Stimulated activated naive CD8-positive, alpha-beta T cell treated with anti-CD3 and anti-CD28 coated beads, Interleukin-15, Interleukin-2, amounts not matched to agents 100 U/mL and 50 U/mL, for 24 hours (primary cell): Measurements from ENCODE around the gene CAD.
"Not testable (repeated sequence)": the region's sequence is repeated elsewhere in the genome, so short reads cannot be mapped to it uniquely, and the experiment has no call there.

Source experiments
- ATAC-seq: fragments of 150-1000 bp; cut with Tn5 transposase; one replicate; pipeline ENCODE4 v1.10.0; 2021
- DNase-seq: peaks from one replicate; pipeline ENCODE4 v3.0.0; 2021

The CAD gene

DNA sequence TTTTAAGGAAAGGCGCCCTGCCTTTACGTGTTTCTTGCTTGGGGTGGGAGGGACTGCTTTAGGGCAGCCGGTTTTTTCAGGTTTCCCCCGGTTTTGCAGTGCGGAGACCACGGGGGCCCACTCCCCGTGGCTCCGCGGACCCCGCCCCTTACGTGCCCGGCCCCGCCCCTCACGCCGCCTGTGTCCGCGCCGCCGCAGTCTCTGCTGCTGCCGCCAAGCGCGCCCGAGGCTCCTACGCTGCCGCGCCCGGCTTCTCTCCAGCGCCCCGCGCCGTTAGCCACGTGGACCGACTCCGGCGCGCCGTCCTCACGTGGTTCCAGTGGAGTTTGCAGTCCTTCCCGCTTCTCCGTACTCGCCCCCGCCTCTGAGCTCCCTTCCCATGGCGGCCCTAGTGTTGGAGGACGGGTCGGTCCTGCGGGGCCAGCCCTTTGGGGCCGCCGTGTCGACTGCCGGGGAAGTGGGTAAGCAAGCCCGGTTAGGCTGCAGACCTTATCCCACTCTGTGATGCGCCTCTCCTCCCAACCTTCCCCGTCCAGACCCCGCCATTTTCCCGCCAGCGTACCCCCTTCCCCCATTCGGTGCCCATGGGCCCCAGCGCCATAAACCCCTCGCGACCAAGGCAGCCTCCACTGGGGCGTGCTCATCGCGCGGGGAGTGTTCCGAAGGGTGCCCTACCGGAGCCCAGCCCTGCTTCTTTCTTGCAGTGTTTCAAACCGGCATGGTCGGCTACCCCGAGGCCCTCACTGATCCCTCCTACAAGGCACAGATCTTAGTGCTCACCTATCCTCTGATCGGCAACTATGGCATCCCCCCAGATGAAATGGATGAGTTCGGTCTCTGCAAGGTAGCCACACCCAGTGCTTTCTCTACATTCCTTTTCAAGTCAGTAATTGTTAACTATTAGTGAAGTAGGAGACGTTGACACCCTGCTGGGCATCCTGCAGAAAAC lies at the start of gene CAD:
Gene CAD, plus strand, starts transcription at position 197 of the 949 bp plus-strand sequence. Its CDS starts 183 bp downstream, at position 380.
- DNase-seq (peak; percentile 95), ATAC-seq (peak; percentile 93)

GRCh38 chr2:27170581-27171337 lies 46.4 kb upstream of the CAD start:
- ATAC-seq (no peak), DNase-seq (no peak)

DNA sequence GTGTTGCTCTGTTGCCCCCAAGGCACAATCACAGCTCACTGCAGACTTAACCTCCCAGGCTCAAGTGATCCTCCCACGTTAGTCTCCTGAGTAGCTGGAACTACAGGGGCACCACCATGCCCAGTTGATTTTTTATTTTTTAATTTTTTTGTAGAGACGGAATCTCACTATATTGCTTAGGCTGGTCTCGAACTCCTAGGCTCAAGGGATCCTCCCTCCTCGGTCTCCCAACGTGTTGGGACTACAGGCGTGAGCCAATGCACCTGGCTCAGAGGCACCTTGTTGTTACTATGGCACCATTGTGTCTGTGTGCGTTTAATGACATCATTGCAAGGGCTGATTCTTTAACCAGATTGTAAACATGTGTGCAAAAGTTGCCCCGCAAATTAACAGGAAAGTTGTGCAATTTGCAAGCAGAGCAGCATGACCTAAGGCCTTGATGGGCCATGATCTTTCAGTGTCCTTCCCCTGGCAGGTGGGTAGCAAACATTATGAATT lies 45.8 kb upstream of the CAD start:
- no peak for DNase-seq
- no peak for ATAC-seq

DNA sequence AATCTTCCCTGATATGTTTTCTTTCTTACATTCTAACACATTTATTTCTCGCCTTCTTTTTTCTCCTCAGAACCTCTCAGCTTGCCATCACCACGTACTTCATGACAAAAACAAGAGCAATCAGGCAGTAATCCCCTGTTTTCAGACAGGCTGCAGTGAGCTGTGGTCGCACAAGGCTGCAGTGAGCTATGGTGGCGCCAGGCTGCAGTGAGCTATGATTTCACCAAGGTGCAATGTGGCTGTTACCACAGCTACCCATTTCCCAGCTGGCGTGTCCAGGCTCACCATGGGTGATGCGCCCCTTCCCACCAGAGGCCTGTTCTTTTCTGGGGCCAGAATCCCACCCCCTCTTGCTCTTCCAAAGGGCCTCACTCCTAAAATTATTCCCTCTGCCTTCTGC lies 42.5 kb upstream of the CAD start:
- DNase-seq (no peak), ATAC-seq (no peak)

GRCh38 chr2:27175330-27175729 lies 41.8 kb upstream of the CAD start:
- ATAC-seq (no peak), DNase-seq (no peak)

DNA sequence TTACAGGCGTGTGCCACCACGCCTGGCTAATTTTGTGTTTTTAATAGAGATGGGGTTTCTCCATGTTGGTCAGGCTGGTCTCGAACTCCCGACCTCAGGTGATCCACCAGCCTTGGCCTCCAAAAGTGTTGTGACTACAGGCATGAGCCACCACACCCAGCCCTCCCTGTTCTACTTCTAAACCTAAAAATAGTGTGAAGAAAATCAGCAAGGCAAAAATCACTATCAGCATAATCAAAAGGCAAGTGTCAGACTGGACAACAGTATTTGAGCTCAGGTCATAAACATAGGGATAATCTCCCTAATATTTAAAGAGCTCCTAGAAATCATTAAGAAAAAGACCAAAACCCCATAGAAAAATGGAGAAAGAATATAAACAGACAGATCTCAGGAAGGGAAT lies 41.4 kb upstream of the CAD start:
- ATAC-seq, DNase-seq: not testable (repeated sequence)

- ATAC-seq = no peak
These were observed 39.5 kb upstream of the CAD start for GRCh38 chr2:27177441-27178351.

DNA sequence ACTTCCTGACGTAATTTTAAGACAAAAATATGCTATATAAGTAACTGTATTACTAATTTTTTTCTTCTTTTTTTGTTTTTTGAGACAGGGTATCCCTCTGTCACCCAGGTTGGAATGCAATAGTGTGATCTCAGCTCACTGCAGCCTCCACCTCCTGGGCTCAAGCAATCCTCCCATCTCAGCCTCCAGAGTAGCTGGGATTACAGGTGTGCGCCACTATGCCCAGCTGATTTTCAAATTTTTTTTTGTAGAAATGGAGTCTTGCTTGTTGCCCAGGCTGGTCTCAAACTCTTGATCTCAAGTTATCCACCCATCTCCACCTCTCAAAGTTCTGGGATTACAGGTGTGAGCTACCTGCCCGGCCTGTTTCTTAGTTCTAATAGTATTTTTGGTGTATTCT lies 38.7 kb upstream of the CAD start:
- ATAC-seq (no peak), DNase-seq (no peak)

More at GRCh38 chr2:27177441-27178351, 39.5 kb upstream of the CAD start:
- DNase-seq = no peak

DNA sequence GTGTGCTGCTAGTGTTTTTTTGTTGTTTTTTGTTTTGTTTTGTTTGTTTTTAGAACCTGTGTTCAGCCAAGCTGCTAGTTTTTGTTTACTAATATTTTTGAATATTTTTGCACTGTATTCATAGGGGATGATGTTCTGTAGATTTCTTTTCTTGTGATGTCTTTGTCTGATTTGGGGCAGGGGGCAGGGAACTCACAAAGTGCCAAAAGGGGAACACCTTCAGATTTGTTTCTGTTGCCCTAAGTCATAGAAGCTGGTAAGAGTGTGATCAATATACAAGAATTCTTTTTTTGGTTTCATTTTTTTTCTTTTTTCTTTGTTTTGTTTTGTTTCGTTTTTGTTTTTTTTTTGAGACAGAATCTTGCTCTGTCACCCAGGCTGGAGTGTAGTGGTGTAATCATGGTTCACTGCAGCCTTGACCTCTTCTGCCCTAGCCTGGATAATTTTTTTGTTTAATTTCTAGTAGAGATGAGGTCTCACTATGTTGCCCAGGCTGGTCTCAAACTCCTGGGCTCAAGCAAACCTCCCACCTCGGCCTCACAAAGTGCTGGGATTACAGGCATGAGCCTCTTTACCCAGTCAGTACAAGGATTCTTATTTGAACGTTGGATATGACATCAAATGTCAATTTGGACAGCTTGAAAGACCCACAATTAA lies 37.7 kb upstream of the CAD start:
- DNase-seq = no peak
- ATAC-seq = no peak

- ATAC-seq = no peak
- DNase-seq = no peak
These were observed 34.8 kb upstream of the CAD start for GRCh38 chr2:27182346-27182745.

- DNase-seq = no peak
- no peak for ATAC-seq
These were observed 33.1 kb upstream of the CAD start for GRCh38 chr2:27184115-27184514.

DNA sequence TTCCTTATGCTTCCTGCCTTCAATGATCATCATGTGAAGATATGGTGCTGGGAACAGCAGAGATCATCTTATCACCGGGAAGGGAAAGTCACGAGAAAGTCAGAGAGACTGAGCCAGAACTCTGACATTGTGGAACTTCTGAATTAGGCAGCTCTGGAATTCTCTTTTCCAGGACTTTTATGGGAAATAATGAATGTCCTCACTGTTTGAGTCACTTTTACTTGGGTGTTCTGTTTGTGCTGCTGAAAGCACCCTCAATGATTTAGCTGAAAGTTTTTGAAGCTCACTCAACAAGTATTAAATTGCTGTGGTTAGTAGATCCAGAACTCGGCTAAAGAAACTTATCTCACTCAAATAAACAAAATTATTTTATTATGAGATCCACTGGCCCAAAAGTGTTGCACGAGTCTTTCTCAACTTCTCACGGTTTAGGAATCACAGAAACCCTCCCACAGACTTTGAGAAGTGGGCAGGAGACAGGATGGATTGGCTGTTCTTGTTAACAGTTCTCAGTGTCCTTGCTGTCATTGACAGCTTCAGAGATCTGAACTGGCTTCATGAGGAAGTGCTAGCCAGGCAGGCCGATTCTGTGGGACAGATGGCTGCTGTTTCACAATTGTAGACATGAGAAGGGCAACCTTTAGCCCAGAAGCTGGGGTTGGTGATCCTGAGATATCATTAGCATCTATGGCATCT lies 31.7 kb upstream of the CAD start:
- no peak for DNase-seq

GRCh38 chr2:27186613-27187345 lies 30.4 kb upstream of the CAD start:
- ATAC-seq (no peak), DNase-seq (no peak)

More for the DNA sequence above, 31.7 kb upstream of the CAD start:
- ATAC-seq = no peak

GRCh38 chr2:27189989-27190388 lies 27.2 kb upstream of the CAD start:
- no peak for DNase-seq
- no peak for ATAC-seq

DNA sequence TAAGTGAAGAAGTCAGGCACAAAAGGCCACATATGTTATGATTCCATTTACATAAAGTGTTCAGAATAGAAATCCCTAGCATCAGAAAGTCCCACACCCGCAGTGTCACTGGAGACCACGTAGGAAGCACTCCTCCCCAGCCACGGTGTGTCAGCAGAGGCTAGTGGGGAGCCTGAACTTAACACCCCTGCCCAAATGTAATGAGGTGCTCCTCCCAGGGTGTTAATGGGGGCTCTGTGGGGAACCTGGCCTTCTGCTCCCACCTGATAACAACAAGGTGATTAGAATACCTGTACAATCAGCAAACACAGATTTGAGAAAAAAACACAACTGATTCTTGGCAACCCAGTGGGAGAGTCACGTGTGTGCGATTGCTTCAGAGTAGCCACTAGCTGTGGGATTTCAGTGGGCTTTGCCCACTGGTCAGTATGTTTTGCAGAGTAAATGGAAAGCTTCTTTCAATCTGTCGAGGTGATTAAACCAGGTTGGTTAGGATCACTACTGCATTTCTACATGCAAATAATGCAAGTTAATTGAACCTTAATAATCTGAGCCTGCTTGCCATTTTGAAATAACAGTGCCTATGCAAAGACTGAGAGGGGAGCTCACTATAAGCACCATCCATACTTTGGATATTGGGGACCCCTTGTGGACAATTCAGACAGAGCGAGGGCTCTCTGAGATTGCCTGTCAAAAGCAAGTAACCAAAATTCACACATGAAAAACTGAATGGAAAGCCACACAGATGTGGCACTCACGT lies 25.9 kb upstream of the CAD start:
- DNase-seq (peak; percentile 26), ATAC-seq (peak; percentile 82)

- ATAC-seq (no peak), DNase-seq (no peak)
These were observed 22.4 kb upstream of the CAD start for GRCh38 chr2:27194538-27195354.

- not testable (repeated sequence) for ATAC-seq, DNase-seq
These were observed 21.4 kb upstream of the CAD start for GRCh38 chr2:27195799-27196198.

- ATAC-seq = not testable (repeated sequence)
These were observed 19.1 kb upstream of the CAD start for GRCh38 chr2:27198068-27198467.

More at GRCh38 chr2:27198068-27198467, 19.1 kb upstream of the CAD start:
- DNase-seq = not testable (repeated sequence)
